Measurements from ENCODE around the gene MBOAT2.
"Not testable (repeated sequence)": the region's sequence is repeated elsewhere in the genome, so short reads cannot be mapped to it uniquely, and the experiment has no call there.

The MBOAT2 gene

GRCh38 chr2:8938384-8938783, 65.1 kb downstream of the MBOAT2 start:
- DNase-seq: no peak

- no peak for DNase-seq
Measured at GRCh38 chr2:8935982-8936381, 67.5 kb downstream of the MBOAT2 start.

DNA sequence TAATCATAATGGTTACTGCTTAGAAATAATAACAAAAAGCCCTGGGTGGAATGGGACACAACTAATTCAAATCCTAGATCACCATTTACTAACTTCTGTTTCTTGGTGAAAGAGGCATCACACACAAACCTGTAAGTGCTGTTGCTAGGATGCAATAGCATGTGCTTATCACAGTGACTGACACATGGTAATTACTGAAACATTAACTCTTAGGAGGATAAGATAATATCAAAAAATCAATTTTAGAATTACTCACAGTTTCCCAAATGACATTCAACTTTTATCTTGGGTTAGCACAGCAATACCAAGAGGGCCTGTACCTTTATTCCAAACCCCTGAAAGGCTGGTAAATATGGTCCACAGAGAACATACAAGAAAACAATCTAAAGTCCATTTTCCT, 69.1 kb downstream of the MBOAT2 start:
- DNase-seq: no peak

DNA sequence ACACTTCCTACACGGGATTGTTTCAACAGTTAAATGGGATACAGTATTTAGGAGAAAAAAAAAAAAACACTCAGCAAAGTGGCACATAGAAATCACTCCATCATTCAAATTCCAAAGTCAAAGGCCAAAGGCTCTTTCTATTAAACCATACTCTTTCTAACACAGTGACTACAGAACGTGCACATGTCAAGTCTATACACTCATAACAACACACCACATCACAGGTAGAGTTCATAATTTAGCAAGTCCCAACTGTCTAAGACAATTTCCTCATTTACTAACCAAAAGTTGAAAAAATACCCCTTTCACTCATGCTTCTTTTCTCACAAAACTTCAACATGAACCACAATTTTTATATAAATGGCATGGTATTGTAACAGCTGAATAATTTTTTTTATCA, 70.8 kb downstream of the MBOAT2 start:
- DNase-seq: no peak

GRCh38 chr2:8930185-8930584, 73.3 kb downstream of the MBOAT2 start:
- DNase-seq: not testable (repeated sequence)

DNA sequence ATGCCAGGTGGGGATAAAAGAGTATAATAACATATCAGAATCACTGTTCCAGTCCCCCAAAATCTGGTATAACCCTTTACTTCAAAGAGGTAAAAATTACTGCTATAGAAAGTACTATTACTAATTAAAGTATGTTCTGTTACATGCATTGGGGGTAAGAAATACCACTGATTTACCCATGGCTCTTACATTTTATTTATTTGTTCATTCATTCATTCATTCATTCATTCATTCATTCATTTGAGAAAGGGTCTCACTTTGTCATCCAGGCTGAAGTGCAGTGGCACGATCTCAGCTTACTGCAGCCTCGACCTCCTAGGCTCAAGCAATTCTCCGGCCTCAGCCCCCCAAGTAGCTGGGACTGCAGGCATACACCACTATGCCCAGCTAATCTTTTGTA, 74.4 kb downstream of the MBOAT2 start:
- DNase-seq: no peak

- DNase-seq: no peak
Measured at GRCh38 chr2:8927510-8928455, 75.7 kb downstream of the MBOAT2 start.

- no peak for DNase-seq
Measured at GRCh38 chr2:8926356-8926755, 77.1 kb downstream of the MBOAT2 start.

DNA sequence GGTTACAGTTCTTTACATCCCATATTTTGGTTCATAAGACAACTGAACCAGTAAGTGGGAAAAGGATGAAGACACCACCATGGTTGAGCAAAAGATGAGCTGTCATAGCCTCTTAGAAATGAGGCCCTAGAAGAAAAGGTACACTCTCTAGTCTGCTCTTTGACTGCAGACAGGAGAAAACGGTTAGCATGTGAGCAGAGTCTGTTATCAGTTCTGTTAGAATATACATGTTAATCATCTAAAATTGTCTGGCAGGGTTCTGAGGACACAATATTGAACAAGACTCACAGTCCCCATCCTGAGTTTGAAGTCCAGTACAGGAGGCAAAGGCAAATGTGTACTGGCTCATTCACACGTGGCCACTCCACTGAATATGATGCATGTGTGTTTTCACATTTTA, 78.1 kb downstream of the MBOAT2 start:
- DNase-seq: no peak

GRCh38 chr2:8923183-8923582, 80.3 kb downstream of the MBOAT2 start:
- peak; percentile 26 for DNase-seq

DNA sequence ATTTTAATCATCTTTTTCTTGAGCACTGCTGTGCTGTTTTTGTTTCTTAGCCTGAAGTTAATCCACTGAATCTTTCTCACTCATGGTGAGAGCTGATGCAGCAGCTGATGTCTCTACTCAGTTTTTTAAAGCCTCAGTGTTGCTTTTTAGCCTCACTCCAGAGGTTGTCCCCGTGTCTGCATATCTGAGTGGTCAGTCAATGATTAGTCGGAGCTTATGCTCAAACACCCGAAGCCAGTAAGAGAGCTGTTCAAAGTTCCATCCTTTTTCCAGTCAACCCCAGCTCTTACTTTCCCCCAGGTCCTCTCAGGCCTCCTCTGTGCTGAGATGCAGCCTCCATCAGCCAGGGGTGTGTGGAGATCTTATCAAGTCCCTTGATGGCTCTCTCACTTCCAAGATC, 81.1 kb downstream of the MBOAT2 start:
- no peak for DNase-seq

GRCh38 chr2:8918412-8918811, 85.1 kb downstream of the MBOAT2 start:
- no peak for DNase-seq

GRCh38 chr2:8915941-8916340, 87.5 kb downstream of the MBOAT2 start:
- no peak for DNase-seq

DNA sequence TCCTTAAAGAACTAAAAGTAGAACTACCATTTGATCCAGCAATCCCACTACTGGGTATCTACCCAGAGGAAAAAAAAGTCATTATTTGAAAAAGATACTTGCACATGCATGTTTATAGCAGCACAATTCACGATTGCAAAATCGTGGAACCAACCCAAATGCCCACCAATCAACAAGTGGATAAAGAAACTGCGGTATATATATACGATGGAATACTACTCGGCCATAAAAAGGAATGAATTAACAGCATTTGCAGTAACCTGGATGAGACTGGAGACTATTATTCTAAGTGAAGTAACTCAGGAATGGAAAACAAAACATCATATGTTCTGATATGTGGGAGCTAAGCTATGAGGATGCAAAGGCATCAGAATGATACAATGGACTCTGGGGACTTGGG, 89.7 kb downstream of the MBOAT2 start:
- DNase-seq: not testable (repeated sequence)

- no peak for DNase-seq
Measured at GRCh38 chr2:8907764-8908288, 95.7 kb downstream of the MBOAT2 start.

GRCh38 chr2:8903924-8904323, 99.6 kb downstream of the MBOAT2 start:
- not testable (repeated sequence) for DNase-seq

DNA sequence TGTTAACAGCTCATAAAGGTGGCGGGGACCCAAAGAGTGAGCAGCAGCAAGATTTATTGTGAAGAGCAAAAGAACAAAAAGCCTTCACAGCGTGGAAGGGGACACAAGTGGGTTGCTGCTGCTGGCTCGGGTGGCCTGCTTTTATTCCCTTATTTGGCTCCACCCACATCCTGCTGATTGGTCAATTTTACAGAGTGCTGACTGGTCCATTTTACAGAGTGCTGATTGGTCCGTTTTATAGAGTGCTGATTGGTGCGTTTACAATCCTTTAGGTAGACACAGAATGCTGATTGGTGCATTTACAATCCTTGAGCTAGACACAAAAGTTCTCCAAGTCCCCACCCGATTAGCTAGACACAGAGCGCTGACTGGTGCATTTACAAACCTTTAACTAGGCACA, 100.7 kb downstream of the MBOAT2 start:
- DNase-seq: not testable (repeated sequence)

DNA sequence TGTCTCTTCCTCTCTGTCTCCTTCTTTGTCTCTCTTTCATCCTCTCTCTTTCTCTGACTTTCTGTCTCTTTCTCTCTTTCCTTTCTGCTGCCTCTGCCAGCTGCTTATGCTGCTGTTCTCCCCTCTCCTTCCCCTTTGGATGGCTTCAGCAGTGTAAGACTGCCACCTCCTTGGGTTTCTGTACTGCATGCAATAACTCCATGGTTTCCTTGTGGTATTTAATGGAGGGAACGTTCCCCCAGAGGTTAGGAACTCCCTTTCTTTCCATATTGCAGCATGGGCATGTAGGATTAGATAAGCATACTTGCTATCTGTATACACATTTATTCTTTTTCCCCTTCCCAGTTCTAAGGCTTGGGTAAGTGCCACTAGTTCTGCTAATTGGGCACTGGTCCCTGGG, 106.3 kb downstream of the MBOAT2 start:
- not testable (repeated sequence) for DNase-seq

GRCh38 chr2:8896671-8897070, 106.8 kb downstream of the MBOAT2 start:
- DNase-seq: not testable (repeated sequence)

GRCh38 chr2:8895087-8895912, 108.2 kb downstream of the MBOAT2 start:
- not testable (repeated sequence) for DNase-seq

DNA sequence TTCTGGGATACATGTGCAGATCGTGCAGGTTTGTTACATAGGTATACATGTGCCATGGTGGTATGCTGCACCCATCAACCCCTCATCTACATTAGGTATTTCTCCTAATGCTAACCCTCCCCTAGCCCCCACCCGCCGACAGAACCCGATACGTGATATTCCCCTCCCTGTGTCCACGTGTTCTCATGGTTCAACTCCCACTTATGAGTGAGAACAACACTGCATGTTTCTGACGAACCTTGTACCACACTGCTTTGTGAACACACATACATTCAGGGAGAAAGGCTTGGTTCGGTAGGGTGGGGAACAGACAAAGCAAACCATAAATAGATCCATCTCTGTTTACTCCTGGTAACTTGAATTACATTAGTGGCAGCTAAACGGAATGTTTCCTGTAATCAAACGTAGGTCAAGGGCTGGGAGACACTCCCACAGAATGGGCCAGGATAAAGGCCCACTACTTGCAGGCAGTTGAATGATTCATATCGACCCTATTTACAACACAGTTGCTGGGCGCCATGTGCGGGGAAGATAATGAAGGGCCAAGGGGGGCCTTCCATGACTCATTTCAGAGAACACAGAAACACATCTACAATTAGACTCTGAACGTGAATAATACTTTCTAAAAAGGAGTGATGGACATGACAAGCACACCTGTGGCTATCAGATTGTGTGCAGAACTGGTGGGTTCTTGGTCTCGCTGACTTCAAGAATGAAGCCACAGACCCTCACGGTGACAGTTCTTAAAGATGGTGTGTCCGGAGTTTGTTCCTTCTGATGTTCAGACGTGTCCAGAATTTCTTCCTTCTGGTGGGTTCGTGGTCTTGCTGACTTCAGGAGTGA, 109.3 kb downstream of the MBOAT2 start:
- DNase-seq: peak; percentile 39

DNA sequence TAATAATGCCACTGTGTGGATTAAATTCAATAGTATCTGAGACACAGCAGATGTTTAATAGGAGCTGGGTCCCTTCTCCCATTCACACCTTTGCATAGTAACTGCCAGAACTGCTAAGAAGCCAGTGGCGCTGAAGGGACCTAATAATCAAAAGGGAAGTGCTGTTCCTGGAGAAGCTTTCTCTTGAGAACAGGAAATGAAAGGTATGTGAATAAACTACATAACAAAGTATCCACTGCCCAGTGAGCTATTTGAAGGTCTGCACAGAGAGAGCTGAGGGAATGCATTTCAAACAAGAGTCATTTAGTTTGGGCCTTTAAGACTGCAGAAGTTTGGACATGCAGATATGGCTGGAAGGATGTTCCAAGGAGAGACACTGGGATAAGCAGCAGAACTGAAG, 110.0 kb downstream of the MBOAT2 start:
- DNase-seq: no peak

DNA sequence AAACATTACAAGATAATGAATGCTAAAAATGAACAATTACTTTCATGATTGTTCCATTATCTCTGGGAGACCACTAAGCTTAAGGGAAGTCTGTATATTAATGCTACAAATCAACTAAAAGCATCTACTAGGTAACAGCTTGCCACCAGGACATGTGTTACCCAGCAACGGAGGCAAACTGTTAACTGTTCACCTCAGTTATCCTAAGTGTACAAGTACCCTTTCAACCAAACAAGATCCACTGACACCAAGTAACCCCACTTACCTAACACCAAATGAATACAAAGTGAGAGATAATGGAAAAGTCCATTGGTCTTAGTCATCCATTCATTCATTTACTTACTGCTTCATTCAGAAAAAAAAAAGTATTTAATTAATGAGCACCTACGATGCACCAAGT, 111.4 kb downstream of the MBOAT2 start:
- DNase-seq: no peak
